ENCODE measurements around the gene FAM117B. TPM values are rescaled to one million over a fixed set of nuclear protein-coding genes. Genes with fewer than 3 reads are reported as not detected.

The FAM117B gene
- total RNA-seq, 1 experiment from 2014 or later = 24.0 TPM

- Mint-ChIP-seq H3K27me3 (ENCODE audit: low read depth) (no peaks in the 10 kb centered on the region), H3K36me3 (ENCODE audit: insufficient read depth in 1 of 3, low read depth in 3 of 3) (peaks cover 4 to 13% (median 12%) of the 10 kb centered on the region in 3 experiments; a peak in 6 of 7 replicates), H3K9me3 (no peaks in the 10 kb centered on the region), H3K4me3 (no peak overlapping the region), H3K27ac (no peak overlapping the region), H3K4me1 (peaks cover 0 to under 1% of the 10 kb centered on the region in 2 experiments; a peak in 2 of 4 replicates)
- Histone ChIP-seq H2BK12ac (ENCODE audit: insufficient read length, low read depth, low read length) (no peak overlapping the region), H3K14ac (ENCODE audit: insufficient read depth, low read length) (no peak overlapping the region), H4K20me1 (ENCODE audit: control insufficient read depth, insufficient read depth, insufficient read length) (no peaks in the 10 kb centered on the region), H4K8ac (replicated peaks; ENCODE audit: insufficient read length, low read depth, low read length) (no peak overlapping the region), H4K5ac (ENCODE audit: insufficient read length, low read depth, low read length) (no peak overlapping the region), H3K23me2 (ENCODE audit: insufficient read length, low read depth, low read length, poor library complexity, severe bottlenecking) (no peaks in the 10 kb centered on the region), H3K9me3 (ENCODE audit: control insufficient read depth, low read depth, low read length) (no peaks in the 10 kb centered on the region), H2BK5ac (ENCODE audit: insufficient read length, low read length) (no peak overlapping the region), H3K9ac (ENCODE audit: extremely low read depth, insufficient read length, low read length) (no peak overlapping the region), H2BK15ac (ENCODE audit: low read depth, low read length) (no peak overlapping the region), H2AFZ (ENCODE audit: low read length) (no peak overlapping the region), H2AK5ac (ENCODE audit: insufficient read length, low read length) (no peak overlapping the region), H3K4me2 (ENCODE audit: insufficient read depth, insufficient read length, low read length) (no peak overlapping the region), H3K4me1 (ENCODE audit: insufficient read depth, low read length) (no peaks in the 10 kb centered on the region), H3K79me1 (ENCODE audit: insufficient read depth, low read depth, low read length, poor library complexity, severe bottlenecking) (no peaks in the 10 kb centered on the region), H3K27me3 (ENCODE audit: insufficient read depth, low read length) (no peaks in the 10 kb centered on the region), H3K27ac (ENCODE audit: insufficient read length, low read depth, low read length) (no peak overlapping the region), H3T11ph (ENCODE audit: low read length) (no peak overlapping the region), H2BK20ac (ENCODE audit: low read depth, low read length, poor library complexity, severe bottlenecking) (no peak overlapping the region), H2BK120ac (ENCODE audit: low read depth, low read length, poor library complexity, severe bottlenecking) (no peak overlapping the region), H3K79me2 (ENCODE audit: insufficient read depth, low read length) (no peaks in the 10 kb centered on the region), H3K23ac (ENCODE audit: insufficient read length, low read depth, low read length) (no peak overlapping the region), H3K4ac (ENCODE audit: low read depth, low read length) (no peak overlapping the region), H3K18ac (ENCODE audit: insufficient read length, low read depth, low read length) (no peak overlapping the region), H4K91ac (ENCODE audit: insufficient read length, low read depth, low read length) (no peak overlapping the region), H3K56ac (ENCODE audit: insufficient read length, low read depth, low read length) (no peak overlapping the region)
- no CpG with 5 or more reads among the region's 5 CpGs for WGBS (ENCODE audit: extremely low coverage, insufficient read length, low lambda C conversion rate)
- DNase-seq = no peak
- no peak for TF ChIP-seq CTCF (conservative IDR thresholded peaks at IDR 0.05)
Observed at GRCh38 chr2:202723746-202724145, 89.0 kb downstream of the FAM117B start.

All from H9 (cell line).